Large intestine (tissue), 3 donors: ENCODE measurements around the gene NFATC4. TPM values are rescaled to one million over a fixed set of nuclear protein-coding genes. Genes with fewer than 3 reads are reported as not detected.

Experiments
- DNase-seq, 2 donors: peaks; one replicate each; pipeline versions ENCODE4 v3.0.0 to v3.0.0-alpha.2; 2013
- H3K27ac ChIP-seq: one replicate; pipeline ENCODE4 v1.5.1; 2013; ENCODE audit warnings: low read length
- H3K27me3 ChIP-seq: 2 replicates; pipeline ENCODE4 v1.6.1; 2013; ENCODE audit warnings: low read length; ENCODE audit not compliant: control insufficient read depth, insufficient read depth
- H3K36me3 ChIP-seq: 2 replicates; pipeline ENCODE4 v1.6.1; 2013; ENCODE audit warnings: low read length; ENCODE audit not compliant: control insufficient read depth, insufficient read depth
- H3K4me1 ChIP-seq: one replicate; pipeline ENCODE4 v1.6.1; 2013; ENCODE audit warnings: low read length; ENCODE audit not compliant: control insufficient read depth, insufficient read depth
- H3K4me3 ChIP-seq: one replicate; pipeline ENCODE4 v1.5.1; 2013; ENCODE audit warnings: low read length
- H3K9me3 ChIP-seq: one replicate; pipeline ENCODE4 v1.6.1; 2013; ENCODE audit warnings: mild to moderate bottlenecking, low read depth, low read length, moderate library complexity; ENCODE audit not compliant: control insufficient read depth
- WGBS: methylation state at CpG from one replicate; pipeline ENCODE4 v1.1.5; 2013; ENCODE audit warnings: low lambda C conversion rate; ENCODE audit not compliant: insufficient coverage; 5-methylcytosine and 5-hydroxymethylcytosine counted together
- polyA plus RNA-seq: library from polyadenylated mRNA; unstranded; fragments of 120-200 nt; gene quantifications from one replicate; pipeline ENCODE4 v1.2.1, GENCODE V29; 2013

NFATC4 gene
- polyA plus RNA-seq, 1 donor: 40.9 TPM

GRCh38 chr14:24376448-24377070 is 8.6 kb downstream of the NFATC4 start:
- Histone ChIP-seq H3K9me3 (no peaks in the 10 kb centered on the region), H3K36me3 (peaks cover 14% of the 10 kb centered on the region), H3K27ac (no peak overlapping the region), H3K4me1 (peaks cover 41% of the 10 kb centered on the region), H3K27me3 (no peaks in the 10 kb centered on the region), H3K4me3 (peak overlapping the region; percentile 14)
- no CpG with 5 or more reads among the region's 16 CpGs for WGBS
- DNase-seq: peak in 1 of 2 donors; percentile 35

- Histone ChIP-seq H3K27ac (peak overlapping the region; percentile 61), H3K4me1 (peaks cover 41% of the 10 kb centered on the region), H3K27me3 (no peaks in the 10 kb centered on the region), H3K36me3 (peaks cover 14% of the 10 kb centered on the region), H3K4me3 (no peak overlapping the region), H3K9me3 (no peaks in the 10 kb centered on the region)
- no peak for DNase-seq
- no CpG with 5 or more reads among the region's 7 CpGs for WGBS
Measured at GRCh38 chr14:24377126-24377525, 9.1 kb downstream of the NFATC4 start.

- Histone ChIP-seq H3K9me3 (no peaks in the 10 kb centered on the region), H3K27me3 (no peaks in the 10 kb centered on the region), H3K4me1 (peaks cover 41% of the 10 kb centered on the region), H3K4me3 (no peak overlapping the region), H3K27ac (peak overlapping the region; percentile 61), H3K36me3 (peaks cover 10% of the 10 kb centered on the region)
- DNase-seq: peak in 1 of 2 donors; percentile 78
- WGBS: no CpG with 5 or more reads among the region's 2 CpGs
Measured at GRCh38 chr14:24377657-24378056, 9.7 kb downstream of the NFATC4 start.

- Histone ChIP-seq H3K36me3 (peaks cover 5% of the 10 kb centered on the region), H3K27me3 (no peaks in the 10 kb centered on the region), H3K27ac (peak overlapping the region; percentile 61), H3K9me3 (no peaks in the 10 kb centered on the region), H3K4me3 (no peak overlapping the region), H3K4me1 (peaks cover 41% of the 10 kb centered on the region)
- DNase-seq: peak in 1 of 2 donors; percentile 63
- WGBS: no CpG with 5 or more reads among the region's 3 CpGs
Measured at GRCh38 chr14:24378327-24378726, 10.3 kb downstream of the NFATC4 start.

GRCh38 chr14:24378981-24379906 is 11.3 kb downstream of the NFATC4 start:
- Histone ChIP-seq H3K4me1 (peaks cover 41% of the 10 kb centered on the region), H3K4me3 (no peak overlapping the region), H3K27ac (peak overlapping the region; percentile 31), H3K27me3 (no peaks in the 10 kb centered on the region), H3K36me3 (no peaks in the 10 kb centered on the region), H3K9me3 (no peaks in the 10 kb centered on the region)
- no peak for DNase-seq
- WGBS: 100% methylated on average over 1 of the region's 7 CpGs

GRCh38 chr14:24379907-24380730 is 12.1 kb downstream of the NFATC4 start:
- H3K4me3 ChIP-seq: no peak overlapping the region
- H3K9me3 ChIP-seq: no peaks in the 10 kb centered on the region
- 20% methylated on average over 1 of the region's 15 CpGs for WGBS
- DNase-seq: peak in 1 of 2 donors; percentile 58
- no peaks in the 10 kb centered on the region for H3K36me3 ChIP-seq
- peaks cover 41% of the 10 kb centered on the region for H3K4me1 ChIP-seq
- H3K27me3 ChIP-seq: no peaks in the 10 kb centered on the region
- no peak overlapping the region for H3K27ac ChIP-seq

GRCh38 chr14:24381363-24382063 is 13.5 kb downstream of the NFATC4 start:
- no peak overlapping the region for H3K4me3 ChIP-seq
- peaks cover 34% of the 10 kb centered on the region for H3K4me1 ChIP-seq
- WGBS: no CpG with 5 or more reads among the region's 8 CpGs
- no peak overlapping the region for H3K27ac ChIP-seq
- no peaks in the 10 kb centered on the region for H3K36me3 ChIP-seq
- no peak for DNase-seq
- no peaks in the 10 kb centered on the region for H3K9me3 ChIP-seq
- H3K27me3 ChIP-seq: no peaks in the 10 kb centered on the region

- no peak overlapping the region for H3K27ac ChIP-seq
- H3K36me3 ChIP-seq: no peaks in the 10 kb centered on the region
- no peaks in the 10 kb centered on the region for H3K27me3 ChIP-seq
- no peaks in the 10 kb centered on the region for H3K9me3 ChIP-seq
- H3K4me3 ChIP-seq: no peak overlapping the region
- peaks cover 34% of the 10 kb centered on the region for H3K4me1 ChIP-seq
- no CpG with 5 or more reads among the region's 4 CpGs for whole genome bisulfite sequencing
- DNase-seq: no peak
Measured at GRCh38 chr14:24382064-24382371, 14.0 kb downstream of the NFATC4 start.

GRCh38 chr14:24384169-24384568 is 16.2 kb downstream of the NFATC4 start:
- H3K36me3 ChIP-seq: no peaks in the 10 kb centered on the region
- DNase-seq: no peak
- 80% methylated on average over 1 of the region's 4 CpGs for WGBS
- H3K9me3 ChIP-seq: no peaks in the 10 kb centered on the region
- H3K27ac ChIP-seq: no peak overlapping the region
- H3K27me3 ChIP-seq: no peaks in the 10 kb centered on the region
- H3K4me1 ChIP-seq: peaks cover 29% of the 10 kb centered on the region
- no peak overlapping the region for H3K4me3 ChIP-seq

GRCh38 chr14:24385524-24385923 is 17.5 kb downstream of the NFATC4 start:
- no CpG with 5 or more reads among the region's 4 CpGs for WGBS
- no peak overlapping the region for H3K27ac ChIP-seq
- peaks cover 30% of the 10 kb centered on the region for H3K4me1 ChIP-seq
- H3K9me3 ChIP-seq: no peaks in the 10 kb centered on the region
- no peaks in the 10 kb centered on the region for H3K27me3 ChIP-seq
- H3K4me3 ChIP-seq: no peak overlapping the region
- DNase-seq: no peak
- H3K36me3 ChIP-seq: no peaks in the 10 kb centered on the region
